ENCODE results near the gene RASL11B. TPM values are rescaled to one million over a fixed set of nuclear protein-coding genes. Genes with fewer than 3 reads are reported as not detected.

RASL11B gene
- total RNA-seq, 3 donors from 2014 or later, result 0.26 to 0.76 (median 0.60) TPM

- no peak for DNase-seq
- TF ChIP-seq, protein P1, sequence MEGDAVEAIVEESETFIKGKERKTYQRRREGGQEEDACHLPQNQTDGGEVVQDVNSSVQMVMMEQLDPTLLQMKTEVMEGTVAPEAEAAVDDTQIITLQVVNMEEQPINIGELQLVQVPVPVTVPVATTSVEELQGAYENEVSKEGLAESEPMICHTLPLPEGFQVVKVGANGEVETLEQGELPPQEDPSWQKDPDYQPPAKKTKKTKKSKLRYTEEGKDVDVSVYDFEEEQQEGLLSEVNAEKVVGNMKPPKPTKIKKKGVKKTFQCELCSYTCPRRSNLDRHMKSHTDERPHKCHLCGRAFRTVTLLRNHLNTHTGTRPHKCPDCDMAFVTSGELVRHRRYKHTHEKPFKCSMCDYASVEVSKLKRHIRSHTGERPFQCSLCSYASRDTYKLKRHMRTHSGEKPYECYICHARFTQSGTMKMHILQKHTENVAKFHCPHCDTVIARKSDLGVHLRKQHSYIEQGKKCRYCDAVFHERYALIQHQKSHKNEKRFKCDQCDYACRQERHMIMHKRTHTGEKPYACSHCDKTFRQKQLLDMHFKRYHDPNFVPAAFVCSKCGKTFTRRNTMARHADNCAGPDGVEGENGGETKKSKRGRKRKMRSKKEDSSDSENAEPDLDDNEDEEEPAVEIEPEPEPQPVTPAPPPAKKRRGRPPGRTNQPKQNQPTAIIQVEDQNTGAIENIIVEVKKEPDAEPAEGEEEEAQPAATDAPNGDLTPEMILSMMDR (IDR thresholded peaks at IDR 0.05), result no peak
- H3K9me3 ChIP-seq, result no peaks in the 10 kb centered on the region
- ATAC-seq, result no peak
- intact Hi-C loops (cut with DNase I, micrococcal nuclease), result no loop called here
- no peak overlapping the region for H3K4me3 ChIP-seq
- H3K36me3 ChIP-seq (ENCODE audit: low read depth), result no peaks in the 10 kb centered on the region
- no peaks in the 10 kb centered on the region for H3K4me1 ChIP-seq (ENCODE audit: low read depth)
Observed at GRCh38 chr4:52869656-52870055, 7.5 kb downstream of the RASL11B start.

DNA sequence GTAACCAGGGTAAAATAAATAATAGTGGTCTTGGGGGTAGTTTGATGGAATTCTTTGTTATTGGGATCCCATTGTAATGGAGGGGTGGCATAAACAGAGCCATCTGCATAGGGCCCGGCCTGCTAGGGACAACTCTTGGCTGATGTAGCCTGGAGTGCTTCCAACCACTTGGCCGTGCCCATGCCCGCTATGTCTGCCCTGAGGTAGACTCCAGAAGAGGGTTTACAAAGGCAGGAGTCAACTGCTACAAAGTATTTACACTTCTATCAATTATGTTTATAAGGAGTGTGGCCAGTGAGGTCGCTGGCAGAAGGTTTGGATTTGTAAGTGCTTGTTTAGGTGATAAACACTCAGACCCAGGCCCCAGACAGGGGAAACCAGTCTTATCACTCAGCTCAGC, 8.1 kb downstream of the RASL11B start:
- DNase-seq (no peak), ATAC-seq (no peak)
- TF ChIP-seq, protein P1 (IDR thresholded peaks at IDR 0.05), result no peak
- Histone ChIP-seq H3K4me1 (ENCODE audit: low read depth) (no peaks in the 10 kb centered on the region), H3K4me3 (no peak overlapping the region), H3K36me3 (ENCODE audit: low read depth) (no peaks in the 10 kb centered on the region), H3K9me3 (no peaks in the 10 kb centered on the region)
- intact Hi-C loops (cut with DNase I, micrococcal nuclease), result no loop called here

DNA sequence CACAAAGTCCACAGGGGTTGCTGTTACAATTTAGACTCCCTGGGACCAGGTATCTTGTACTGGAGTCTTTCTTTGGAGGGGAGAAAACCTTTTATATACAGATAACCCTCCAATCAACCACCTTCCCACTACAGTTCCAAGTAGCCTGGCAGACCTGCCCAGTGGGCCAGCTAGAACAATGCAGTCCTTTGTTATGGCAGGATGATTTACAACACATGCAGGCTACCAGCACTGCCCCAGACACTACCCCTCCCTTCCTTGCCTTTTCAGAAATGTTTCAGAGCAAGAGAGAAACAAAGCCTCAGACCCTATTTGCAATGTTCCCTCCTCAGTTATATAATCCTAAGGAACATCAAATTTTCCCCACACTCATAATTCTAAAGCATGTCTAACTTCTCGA, 11.1 kb downstream of the RASL11B start:
- peak in 2 of 3 donors; percentile 48 to 55 for DNase-seq
- Histone ChIP-seq H3K36me3 (ENCODE audit: low read depth) (no peaks in the 10 kb centered on the region), H3K4me1 (ENCODE audit: low read depth) (no peaks in the 10 kb centered on the region), H3K9me3 (no peaks in the 10 kb centered on the region), H3K4me3 (no peak overlapping the region)
- intact Hi-C loops (cut with DNase I, micrococcal nuclease), result no loop called here
- peak; percentile 91 for ATAC-seq
- TF ChIP-seq, protein P1 (IDR thresholded peaks at IDR 0.05), result no peak

DNA sequence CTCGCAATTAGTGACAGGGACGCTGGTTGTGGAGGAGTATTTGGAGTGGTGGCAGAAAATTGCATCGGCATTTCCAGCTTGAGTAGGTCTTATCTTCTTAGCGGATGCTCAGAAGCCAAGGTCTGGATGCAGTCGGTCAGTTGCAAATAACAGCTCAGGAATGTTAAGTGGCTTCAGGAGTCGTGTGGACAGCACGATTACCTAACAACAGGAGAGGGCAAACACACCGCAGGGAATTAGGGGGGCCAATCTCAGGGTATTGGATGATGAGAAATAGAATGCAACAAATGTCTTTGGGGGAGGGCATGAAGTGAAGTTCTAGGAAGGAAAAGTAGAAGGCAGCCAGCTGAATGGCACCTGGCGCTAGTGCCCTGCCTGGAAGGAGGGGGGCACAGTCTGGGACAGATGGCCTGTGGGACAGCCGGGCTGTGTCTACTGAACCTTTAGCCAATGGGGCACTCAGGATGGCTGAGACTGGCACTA, 11.8 kb downstream of the RASL11B start:
- TF ChIP-seq, protein P1 (IDR thresholded peaks at IDR 0.05), result no peak
- ATAC-seq (peak; percentile 72), DNase-seq (peak in 2 of 3 donors; percentile 30 to 45)
- Histone ChIP-seq H3K36me3 (ENCODE audit: low read depth) (no peaks in the 10 kb centered on the region), H3K4me1 (ENCODE audit: low read depth) (no peaks in the 10 kb centered on the region), H3K4me3 (no peak overlapping the region), H3K9me3 (no peaks in the 10 kb centered on the region)
- intact Hi-C loops (cut with DNase I, micrococcal nuclease), result no loop called here

GRCh38 chr4:52874948-52875347, 12.8 kb downstream of the RASL11B start:
- DNase-seq (no peak), ATAC-seq (no peak)
- intact Hi-C loops (cut with DNase I, micrococcal nuclease), result no loop called here
- Histone ChIP-seq H3K9me3 (no peaks in the 10 kb centered on the region), H3K36me3 (ENCODE audit: low read depth) (no peaks in the 10 kb centered on the region), H3K4me3 (no peak overlapping the region), H3K4me1 (ENCODE audit: low read depth) (no peaks in the 10 kb centered on the region)
- TF ChIP-seq, protein P1 (IDR thresholded peaks at IDR 0.05), result no peak

DNA sequence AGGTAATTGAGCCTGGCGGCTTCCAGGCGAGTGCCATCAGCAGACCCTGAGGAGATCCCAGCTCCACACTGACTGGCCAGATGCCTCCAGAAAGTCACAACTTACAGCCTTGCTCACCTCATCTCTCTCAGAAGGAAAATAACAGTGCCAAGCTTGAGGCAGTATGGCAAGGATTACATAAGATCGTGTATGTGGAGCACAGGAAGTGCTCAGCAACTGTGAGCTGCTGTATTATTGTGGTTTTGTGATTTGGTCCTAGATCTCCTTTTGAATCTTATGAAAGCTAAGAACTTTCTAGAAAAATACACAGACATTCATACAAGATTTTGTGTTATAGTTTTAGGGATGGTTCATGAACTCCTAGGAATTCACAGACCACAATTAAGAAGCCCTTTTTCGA, 14.0 kb downstream of the RASL11B start:
- Histone ChIP-seq H3K4me3 (no peak overlapping the region), H3K4me1 (ENCODE audit: low read depth) (no peaks in the 10 kb centered on the region), H3K9me3 (no peaks in the 10 kb centered on the region), H3K36me3 (ENCODE audit: low read depth) (no peaks in the 10 kb centered on the region)
- no peak for ATAC-seq
- DNase-seq, result no peak
- TF ChIP-seq, protein P1 (IDR thresholded peaks at IDR 0.05), result no peak
- intact Hi-C loops (cut with DNase I, micrococcal nuclease), result no loop called here
